H9 (cell line): ENCODE results near the gene PKIB. TPM values are rescaled to one million over a fixed set of nuclear protein-coding genes. Genes with fewer than 3 reads are reported as not detected.

Experiments
- DNase-seq: peaks from one replicate; pipeline ENCODE4 v3.0.0-alpha.2; 2017
- H2AFZ ChIP-seq: one replicate; pipeline ENCODE4 v1.6.1; 2013; ENCODE audit warnings: mild to moderate bottlenecking, low read length, control low read depth, moderate library complexity
- H2AK5ac ChIP-seq: 2 replicates; pipeline ENCODE4 v1.6.1; 2013; ENCODE audit warnings: low read length, control low read depth, mixed read lengths; ENCODE audit not compliant: insufficient read length
- H2BK120ac ChIP-seq: one replicate; pipeline ENCODE4 v1.6.1; 2013; ENCODE audit warnings: low read depth, mild to moderate bottlenecking, low read length, control low read depth, inconsistent platforms; ENCODE audit not compliant: poor library complexity, severe bottlenecking
- H2BK12ac ChIP-seq: 2 replicates; pipeline ENCODE4 v1.6.1; 2013; ENCODE audit warnings: low read length, control low read depth, mixed read lengths, low read depth; ENCODE audit not compliant: insufficient read length
- H2BK15ac ChIP-seq: 2 replicates; pipeline ENCODE4 v1.6.1; 2013; ENCODE audit warnings: low read depth, low read length, control low read depth
- H2BK20ac ChIP-seq: one replicate; pipeline ENCODE4 v1.6.1; 2013; ENCODE audit warnings: low read depth, mild to moderate bottlenecking, low read length, control low read depth, inconsistent platforms; ENCODE audit not compliant: poor library complexity, severe bottlenecking
- H2BK5ac ChIP-seq: 2 replicates; pipeline ENCODE4 v1.6.1; 2013; ENCODE audit warnings: low read length, control low read depth, mixed read lengths; ENCODE audit not compliant: insufficient read length
- H3K14ac ChIP-seq: 2 replicates; pipeline ENCODE4 v1.6.1; 2013; ENCODE audit warnings: low read length, control low read depth; ENCODE audit not compliant: insufficient read depth
- H3K18ac ChIP-seq: 2 replicates; pipeline ENCODE4 v1.6.1; 2013; ENCODE audit warnings: low read depth, mild to moderate bottlenecking, mixed read lengths, low read length, control low read depth; ENCODE audit not compliant: insufficient read length
- H3K23ac ChIP-seq: 2 replicates; pipeline ENCODE4 v1.6.1; 2013; ENCODE audit warnings: low read length, control low read depth, mixed read lengths, low read depth; ENCODE audit not compliant: insufficient read length
- H3K23me2 ChIP-seq: 2 replicates; pipeline ENCODE4 v1.6.1; 2013; ENCODE audit warnings: low read depth, mild to moderate bottlenecking, mixed read lengths, low read length, control low read depth; ENCODE audit not compliant: insufficient read length, poor library complexity, severe bottlenecking
- H3K27ac ChIP-seq: 2 replicates; pipeline ENCODE4 v1.5.1; 2013; ENCODE audit warnings: low read length, control low read depth, mixed read lengths, low read depth; ENCODE audit not compliant: insufficient read length
- H3K27me3 ChIP-seq: 2 replicates; pipeline ENCODE4 v1.6.1; 2013; ENCODE audit warnings: low read length, control low read depth, inconsistent platforms; ENCODE audit not compliant: insufficient read depth
- H3K4ac ChIP-seq: 2 replicates; pipeline ENCODE4 v1.6.1; 2013; ENCODE audit warnings: low read depth, mild to moderate bottlenecking, control low read depth, inconsistent platforms, low read length, moderate library complexity
- H3K4me1 ChIP-seq: 2 replicates; pipeline ENCODE4 v1.6.1; 2013; ENCODE audit warnings: low read length, control low read depth, inconsistent platforms; ENCODE audit not compliant: insufficient read depth
- H3K4me2 ChIP-seq: 2 replicates; pipeline ENCODE4 v1.6.1; 2013; ENCODE audit warnings: low read length, control low read depth, mixed read lengths; ENCODE audit not compliant: insufficient read length, insufficient read depth
- H3K56ac ChIP-seq: 2 replicates; pipeline ENCODE4 v1.6.1; 2013; ENCODE audit warnings: low read depth, mild to moderate bottlenecking, mixed read lengths, low read length, control low read depth; ENCODE audit not compliant: insufficient read length
- H3K79me1 ChIP-seq: 2 replicates; pipeline ENCODE4 v1.6.1; 2013; ENCODE audit warnings: low read depth, mild to moderate bottlenecking, moderate library complexity, low read length, control low read depth, inconsistent platforms; ENCODE audit not compliant: insufficient read depth, poor library complexity, severe bottlenecking
- H3K79me2 ChIP-seq: 2 replicates; pipeline ENCODE4 v1.6.1; 2013; ENCODE audit warnings: low read length, control low read depth, inconsistent platforms; ENCODE audit not compliant: insufficient read depth
- H3K9ac ChIP-seq: 2 replicates; pipeline ENCODE4 v1.6.1; 2013; ENCODE audit warnings: low read length, control low read depth, mixed read lengths; ENCODE audit not compliant: insufficient read length; ENCODE audit errors: extremely low read depth
- H3K9me3 ChIP-seq: one replicate; pipeline ENCODE4 v1.6.1; 2013; ENCODE audit warnings: low read depth, low read length, inconsistent platforms; ENCODE audit not compliant: control insufficient read depth
- H3T11ph ChIP-seq: one replicate; pipeline ENCODE4 v1.6.1; 2013; ENCODE audit warnings: mild to moderate bottlenecking, low read length, control low read depth, inconsistent platforms
- H4K20me1 ChIP-seq: one replicate; pipeline ENCODE4 v1.6.1; 2013; ENCODE audit not compliant: control insufficient read depth, insufficient read length, insufficient read depth
- H4K5ac ChIP-seq: 2 replicates; pipeline ENCODE4 v1.6.1; 2013; ENCODE audit warnings: low read depth, mild to moderate bottlenecking, mixed read lengths, low read length, control low read depth; ENCODE audit not compliant: insufficient read length
- H4K8ac ChIP-seq: replicated peaks from 2 replicates; pipeline ENCODE4 v1.6.1; 2013; ENCODE audit warnings: low read length, control low read depth, mixed read lengths, low read depth; ENCODE audit not compliant: insufficient read length
- H4K91ac ChIP-seq: 2 replicates; pipeline ENCODE4 v1.6.1; 2013; ENCODE audit warnings: low read depth, mild to moderate bottlenecking, moderate library complexity, mixed read lengths, low read length, control low read depth; ENCODE audit not compliant: insufficient read length
- H3K27ac Mint-ChIP-seq, 3 experiments: 2 replicates in 2 of 3; 3 replicates in 1 of 3; pipeline ENCODE4 v1.8.0; 2020 to 2021; ENCODE audit warnings: mixed read lengths in 3 of 3, mild to moderate bottlenecking in 1 of 3, moderate library complexity in 1 of 3
- H3K27me3 Mint-ChIP-seq: 2 replicates; pipeline ENCODE4 v1.8.0; 2021; ENCODE audit warnings: low read depth, mild to moderate bottlenecking, moderate library complexity, mixed read lengths
- H3K36me3 Mint-ChIP-seq, 3 experiments: 2 replicates in 2 of 3; 3 replicates in 1 of 3; pipeline ENCODE4 v1.8.0; 2020 to 2021; ENCODE audit warnings: low read depth in 3 of 3, mixed read lengths in 3 of 3; ENCODE audit not compliant: insufficient read depth in 1 of 3
- H3K4me1 Mint-ChIP-seq, 2 experiments: 2 replicates each; pipeline ENCODE4 v1.8.0; 2020; ENCODE audit warnings: mixed read lengths in 2 of 2
- H3K4me3 Mint-ChIP-seq, 2 experiments: 2 replicates in 1 of 2; 3 replicates in 1 of 2; pipeline ENCODE4 v1.8.0; 2020 to 2021; ENCODE audit warnings: mild to moderate bottlenecking in 2 of 2, mixed read lengths in 2 of 2, moderate library complexity in 1 of 2
- H3K9me3 Mint-ChIP-seq, 2 experiments: 2 replicates in 1 of 2; 3 replicates in 1 of 2; pipeline ENCODE4 v1.8.0; 2020; ENCODE audit warnings: mild to moderate bottlenecking in 2 of 2, mixed read lengths in 2 of 2, moderate library complexity in 1 of 2
- CTCF ChIP-seq: fragments of 200-600 bp; sonication (generic); conservative IDR thresholded peaks from 3 replicates; pipeline ENCODE4 v1.8.0; 2021; ENCODE audit warnings: antibody characterized with exemption, mild to moderate bottlenecking
- WGBS: extraction: QIAGEN DNeasy Blood & Tissue Kit; methylation state at CpG from one replicate; pipeline ENCODE4 v1.1.7; 2013; ENCODE audit warnings: missing lambda C conversion rate, low lambda C conversion rate, mixed read lengths; ENCODE audit not compliant: insufficient read length; ENCODE audit errors: extremely low coverage; 5-methylcytosine and 5-hydroxymethylcytosine counted together
- total RNA-seq: library from RNA; stranded (reverse); gene quantifications from 2 replicates; pipeline ENCODE4 v1.2.1, GENCODE V29; 2021

Gene PKIB
- total RNA-seq, 1 experiment from 2014 or later, result 46.5 TPM

GRCh38 chr6:122722746-122723145 lies 112.5 kb downstream of the PKIB start:
- H3K9me3 Mint-ChIP-seq, result no peaks in the 10 kb centered on the region
- Histone ChIP-seq H2BK12ac (no peak overlapping the region), H3K23me2 (no peaks in the 10 kb centered on the region), H4K8ac (no peak overlapping the region), H2BK5ac (no peak overlapping the region), H3K4me2 (no peak overlapping the region), H3K4me1 (peaks cover 2% of the 10 kb centered on the region; the same call in 1 of the 2 replicates), H2AK5ac (no peak overlapping the region), H3K79me2 (no peaks in the 10 kb centered on the region), H3K56ac (no peak overlapping the region), H3K14ac (no peak overlapping the region), H3K79me1 (no peaks in the 10 kb centered on the region), H3K18ac (no peak overlapping the region), H4K91ac (no peak overlapping the region), H3K9ac (no peak overlapping the region), H3K27me3 (no peaks in the 10 kb centered on the region), H4K5ac (no peak overlapping the region), H3K4ac (no peak overlapping the region), H3K9me3 (no peaks in the 10 kb centered on the region), H3K23ac (no peak overlapping the region), H2BK20ac (no peak overlapping the region), H3T11ph (no peak overlapping the region), H2BK15ac (no peak overlapping the region), H2BK120ac (no peak overlapping the region), H4K20me1 (no peaks in the 10 kb centered on the region), H2AFZ (no peak overlapping the region), H3K27ac (no peak overlapping the region)
- WGBS, result no CpG with 5 or more reads among the region's 4 CpGs
- peaks cover 0 to 10% (median 0%) of the 10 kb centered on the region in 3 experiments; a peak in 2 of 7 replicates for H3K36me3 Mint-ChIP-seq
- H3K4me1 Mint-ChIP-seq, result peaks cover 9 to 13% of the 10 kb centered on the region in 2 experiments
- no peak for DNase-seq
- no peak for TF ChIP-seq CTCF
- no peak overlapping the region for H3K27ac Mint-ChIP-seq
- no peak overlapping the region for H3K4me3 Mint-ChIP-seq
- H3K27me3 Mint-ChIP-seq, result no peaks in the 10 kb centered on the region
